Peyer's patch (tissue), 4 donors: ENCODE measurements around the gene HECTD2. TPM values are rescaled to one million over a fixed set of nuclear protein-coding genes. Genes with fewer than 3 reads are reported as not detected.
"Not testable (repeated sequence)": the region's sequence is repeated elsewhere in the genome, so short reads cannot be mapped to it uniquely, and the experiment has no call there.

Experiments
- DNase-seq, 3 donors: peaks; one replicate each; pipeline ENCODE4 v3.0.0-alpha.2; 2017 to 2019
- H3K27ac ChIP-seq, 4 donors: fragments of 200-600 bp; sonication (generic); one replicate each; pipeline ENCODE4 v1.5.1; 2016 to 2019
- H3K27me3 ChIP-seq, 2 donors: fragments of 200-600 bp; sonication (generic); one replicate each; pipeline ENCODE4 v1.5.1; 2019
- H3K36me3 ChIP-seq, 3 donors: fragments of 200-600 bp; sonication (generic); one replicate each; pipeline ENCODE4 v1.5.1; 2016 to 2019
- H3K4me1 ChIP-seq, 4 donors: fragments of 200-600 bp; sonication (generic); one replicate each; pipeline ENCODE4 v1.5.1; 2016 to 2019
- H3K4me3 ChIP-seq, 4 donors: fragments of 200-600 bp; sonication (generic); 1 replicate in 3 of 4; 2 replicates in 1 of 4; pipeline ENCODE4 v1.5.1; 2016 to 2019; ENCODE audit warnings: mild to moderate bottlenecking in 1 of 4
- H3K9me3 ChIP-seq, 4 donors: fragments of 200-600 bp; sonication (generic); one replicate each; pipeline ENCODE4 v1.5.1; 2016 to 2019; ENCODE audit warnings: mild to moderate bottlenecking in 1 of 4
- CTCF ChIP-seq, 6 experiments: fragments of 450-650 bp in 4 of 6; fragments of 200-600 bp in 2 of 6; sonication (generic) in 1 of 6; IDR thresholded peaks; one replicate each; pipeline ENCODE4 v1.5.1; 2017 to 2019; ENCODE audit warnings: antibody characterized with exemption in 6 of 6, mild to moderate bottlenecking in 3 of 6, moderate library complexity in 1 of 6
- POLR2A ChIP-seq, 2 donors: fragments of 450-650 bp; IDR thresholded peaks; one replicate each; pipeline ENCODE4 v1.5.1; 2017; ENCODE audit warnings: antibody characterized with exemption in 2 of 2, mild to moderate bottlenecking in 2 of 2, moderate library complexity in 2 of 2
- total RNA-seq, 4 donors: library from RNA; depleted of rRNA; stranded (reverse); fragments of >200 nt; gene quantifications; one replicate each; pipeline ENCODE4 v1.1.0, GENCODE V29; 2016

HECTD2 gene
- total RNA-seq, 4 donors from 2014 or later = 4.4 to 18.2 (median 5.5) TPM

- peaks cover 0 to 8% (median 0%) of the 10 kb centered on the region in 4 donors for H3K4me1 ChIP-seq
- no peaks in the 10 kb centered on the region for H3K27me3 ChIP-seq
- H3K4me3 ChIP-seq = no peak overlapping the region
- no peak for TF ChIP-seq CTCF (IDR thresholded peaks at IDR 0.05)
- no peak for TF ChIP-seq POLR2A (IDR thresholded peaks at IDR 0.05)
- H3K36me3 ChIP-seq = no peaks in the 10 kb centered on the region
- H3K27ac ChIP-seq = no peak overlapping the region
- no peak for DNase-seq
- H3K9me3 ChIP-seq = no peaks in the 10 kb centered on the region
These were observed 110.5 kb downstream of the HECTD2 start for GRCh38 chr10:91520661-91521060.

- Histone ChIP-seq H3K4me3 (no peak overlapping the region), H3K9me3 (no peaks in the 10 kb centered on the region), H3K4me1 (peaks cover 0 to 8% (median 0%) of the 10 kb centered on the region in 4 donors), H3K27ac (no peak overlapping the region), H3K27me3 (no peaks in the 10 kb centered on the region), H3K36me3 (no peaks in the 10 kb centered on the region)
- no peak for DNase-seq
- no peak for TF ChIP-seq CTCF (IDR thresholded peaks at IDR 0.05)
- no peak for TF ChIP-seq POLR2A (IDR thresholded peaks at IDR 0.05)
These were observed 111.3 kb downstream of the HECTD2 start for GRCh38 chr10:91521439-91521838.

GRCh38 chr10:91525896-91526712 lies 116.0 kb downstream of the HECTD2 start:
- H3K27me3 ChIP-seq = no peaks in the 10 kb centered on the region
- H3K9me3 ChIP-seq = no peaks in the 10 kb centered on the region
- no peak overlapping the region for H3K27ac ChIP-seq
- H3K4me3 ChIP-seq = no peak overlapping the region
- H3K4me1 ChIP-seq = no peaks in the 10 kb centered on the region
- no peak for DNase-seq
- no peak for TF ChIP-seq POLR2A (IDR thresholded peaks at IDR 0.05)
- no peak for TF ChIP-seq CTCF (IDR thresholded peaks at IDR 0.05)
- H3K36me3 ChIP-seq = no peaks in the 10 kb centered on the region

- H3K27ac ChIP-seq = no peak overlapping the region
These were observed 117.9 kb downstream of the HECTD2 start for GRCh38 chr10:91528080-91528479.

GRCh38 chr10:91528768-91529167 lies 118.6 kb downstream of the HECTD2 start:
- Histone ChIP-seq H3K27me3 (no peaks in the 10 kb centered on the region), H3K4me1 (no peaks in the 10 kb centered on the region), H3K27ac (no peak overlapping the region), H3K9me3 (no peaks in the 10 kb centered on the region), H3K4me3 (no peak overlapping the region), H3K36me3 (no peaks in the 10 kb centered on the region)
- no peak for DNase-seq
- TF ChIP-seq CTCF (IDR thresholded peaks at IDR 0.05) (no peak), POLR2A (IDR thresholded peaks at IDR 0.05) (no peak)

More at GRCh38 chr10:91528080-91528479, 117.9 kb downstream of the HECTD2 start:
- no peak for DNase-seq
- no peaks in the 10 kb centered on the region for H3K9me3 ChIP-seq
- no peaks in the 10 kb centered on the region for H3K4me1 ChIP-seq
- no peaks in the 10 kb centered on the region for H3K36me3 ChIP-seq
- H3K4me3 ChIP-seq = no peak overlapping the region
- H3K27me3 ChIP-seq = no peaks in the 10 kb centered on the region
- TF ChIP-seq POLR2A (IDR thresholded peaks at IDR 0.05) (no peak), CTCF (IDR thresholded peaks at IDR 0.05) (no peak)

GRCh38 chr10:91534789-91535188 lies 124.6 kb downstream of the HECTD2 start:
- H3K4me3 ChIP-seq, H3K4me1 ChIP-seq: not testable (repeated sequence)

More at GRCh38 chr10:91534789-91535188, 124.6 kb downstream of the HECTD2 start:
- H3K27ac ChIP-seq, H3K9me3 ChIP-seq, DNase-seq, H3K27me3 ChIP-seq, H3K36me3 ChIP-seq: not testable (repeated sequence)
